Loucy (cell line): ENCODE data around the gene USP47.
A peak's percentile ranks its signal among the peaks of the same experiment; 100 is the strongest.

Experiments used
- H2AFZ ChIP-seq: fragments of 200-600 bp; sonication (generic); 2 replicates; pipeline ENCODE4 v1.6.0; 2016; ENCODE audit warnings: antibody characterized with exemption, mild to moderate bottlenecking, low read length, moderate library complexity
- H3F3A ChIP-seq: fragments of 200-600 bp; 2 replicates; pipeline ENCODE4 v1.6.0; 2016; ENCODE audit warnings: antibody characterized with exemption, low read depth, mild to moderate bottlenecking
- H3K27me3 ChIP-seq: fragments of 200-600 bp; sonication (generic); 2 replicates; pipeline ENCODE4 v1.6.1; 2014; ENCODE audit warnings: low read length, mild to moderate bottlenecking; ENCODE audit not compliant: insufficient read depth, poor library complexity, severe bottlenecking
- H3K36me3 ChIP-seq: fragments of 200-600 bp; sonication (generic); 2 replicates; pipeline ENCODE4 v1.6.1; 2016; ENCODE audit warnings: low read length; ENCODE audit not compliant: insufficient read depth
- H3K4me1 ChIP-seq: fragments of 200-600 bp; sonication (generic); 2 replicates; pipeline ENCODE4 v1.5.1; 2014; ENCODE audit warnings: low read length, mild to moderate bottlenecking; ENCODE audit not compliant: insufficient read depth, poor library complexity, severe bottlenecking
- H3K4me2 ChIP-seq: fragments of 200-600 bp; sonication (generic); 2 replicates; pipeline ENCODE4 v1.6.0; 2014; ENCODE audit warnings: antibody characterized with exemption, low read length, low read depth, mild to moderate bottlenecking; ENCODE audit not compliant: poor library complexity, severe bottlenecking
- H3K4me3 ChIP-seq: fragments of 200-600 bp; sonication (generic); 2 replicates; pipeline ENCODE4 v1.5.1; 2014; ENCODE audit warnings: low read length, mild to moderate bottlenecking, mixed read lengths; ENCODE audit not compliant: poor library complexity, severe bottlenecking
- H3K79me2 ChIP-seq: fragments of 200-600 bp; sonication (generic); 2 replicates; pipeline ENCODE4 v1.6.1; 2014; ENCODE audit warnings: low read length; ENCODE audit not compliant: insufficient read depth
- H3K9ac ChIP-seq: fragments of 200-600 bp; sonication (generic); 2 replicates; pipeline ENCODE4 v1.6.0; 2014; ENCODE audit warnings: mild to moderate bottlenecking, low read depth, low read length, moderate library complexity; ENCODE audit not compliant: poor library complexity, severe bottlenecking
- H3K9me2 ChIP-seq: fragments of 200-600 bp; sonication (generic); replicated peaks from 2 replicates; pipeline ENCODE4 v1.6.1; 2016; ENCODE audit warnings: low read depth, low read length, mixed read lengths
- H3K9me3 ChIP-seq: fragments of 200-600 bp; sonication (generic); 2 replicates; pipeline ENCODE4 v1.6.1; 2014; ENCODE audit warnings: mild to moderate bottlenecking, antibody characterized with exemption, low read length, low read depth; ENCODE audit not compliant: insufficient read depth
- H4K20me1 ChIP-seq: fragments of 200-600 bp; sonication (generic); 2 replicates; pipeline ENCODE4 v1.6.0; 2014; ENCODE audit warnings: antibody characterized with exemption, low read length, mild to moderate bottlenecking; ENCODE audit not compliant: insufficient read depth, poor library complexity, severe bottlenecking
- EZH2phosphoT487 ChIP-seq: fragments of 200-600 bp; IDR thresholded peaks from 2 replicates; pipeline ENCODE4 v1.6.1; 2018; ENCODE audit warnings: antibody characterized with exemption, mild to moderate bottlenecking, moderate library complexity, borderline replicate concordance
- TF ChIP-seq, protein P1 (sequence below): fragments of 200-600 bp; sonication (generic); conservative IDR thresholded peaks from 2 replicates; pipeline ENCODE4 v1.5.1; 2014; ENCODE audit warnings: mild to moderate bottlenecking, antibody characterized with exemption, low read length

USP47 gene

DNA sequence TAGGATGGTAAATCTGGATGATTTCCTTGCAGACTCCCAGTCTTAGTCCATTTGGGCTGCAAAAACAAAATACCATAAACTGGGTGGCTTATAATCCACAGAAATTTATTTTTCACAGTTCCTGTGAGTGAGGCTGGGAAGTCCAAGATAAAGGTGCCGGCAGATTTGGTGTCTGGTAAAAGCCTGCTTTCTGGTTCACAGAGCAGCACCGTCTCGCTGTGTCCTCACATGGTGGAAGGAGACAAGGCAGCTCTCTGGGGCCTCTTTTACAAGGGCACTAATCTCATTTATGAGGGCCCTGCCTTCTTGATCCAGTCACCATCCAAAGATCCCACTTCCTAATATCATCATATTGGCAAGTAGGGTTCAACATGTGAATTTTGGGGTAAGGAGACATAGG, 8.9 kb downstream of the USP47 start:
- H3K9ac ChIP-seq, result no peak overlapping the region
- peaks cover 59% of the 10 kb centered on the region for H3K4me1 ChIP-seq
- TF ChIP-seq EZH2phosphoT487, result no peak
- TF ChIP-seq, protein P1, sequence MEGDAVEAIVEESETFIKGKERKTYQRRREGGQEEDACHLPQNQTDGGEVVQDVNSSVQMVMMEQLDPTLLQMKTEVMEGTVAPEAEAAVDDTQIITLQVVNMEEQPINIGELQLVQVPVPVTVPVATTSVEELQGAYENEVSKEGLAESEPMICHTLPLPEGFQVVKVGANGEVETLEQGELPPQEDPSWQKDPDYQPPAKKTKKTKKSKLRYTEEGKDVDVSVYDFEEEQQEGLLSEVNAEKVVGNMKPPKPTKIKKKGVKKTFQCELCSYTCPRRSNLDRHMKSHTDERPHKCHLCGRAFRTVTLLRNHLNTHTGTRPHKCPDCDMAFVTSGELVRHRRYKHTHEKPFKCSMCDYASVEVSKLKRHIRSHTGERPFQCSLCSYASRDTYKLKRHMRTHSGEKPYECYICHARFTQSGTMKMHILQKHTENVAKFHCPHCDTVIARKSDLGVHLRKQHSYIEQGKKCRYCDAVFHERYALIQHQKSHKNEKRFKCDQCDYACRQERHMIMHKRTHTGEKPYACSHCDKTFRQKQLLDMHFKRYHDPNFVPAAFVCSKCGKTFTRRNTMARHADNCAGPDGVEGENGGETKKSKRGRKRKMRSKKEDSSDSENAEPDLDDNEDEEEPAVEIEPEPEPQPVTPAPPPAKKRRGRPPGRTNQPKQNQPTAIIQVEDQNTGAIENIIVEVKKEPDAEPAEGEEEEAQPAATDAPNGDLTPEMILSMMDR, result no peak
- no peaks in the 10 kb centered on the region for H3K27me3 ChIP-seq
- H2AFZ ChIP-seq, result no peak overlapping the region
- no peaks in the 10 kb centered on the region for H3F3A ChIP-seq
- H4K20me1 ChIP-seq, result peaks cover 81% of the 10 kb centered on the region
- H3K9me3 ChIP-seq, result no peaks in the 10 kb centered on the region
- H3K4me3 ChIP-seq, result no peak overlapping the region
- peaks cover 98% of the 10 kb centered on the region for H3K79me2 ChIP-seq
- H3K36me3 ChIP-seq, result no peaks in the 10 kb centered on the region
- peak overlapping the region; percentile 98 for H3K4me2 ChIP-seq
- no peaks in the 10 kb centered on the region for H3K9me2 ChIP-seq

DNA sequence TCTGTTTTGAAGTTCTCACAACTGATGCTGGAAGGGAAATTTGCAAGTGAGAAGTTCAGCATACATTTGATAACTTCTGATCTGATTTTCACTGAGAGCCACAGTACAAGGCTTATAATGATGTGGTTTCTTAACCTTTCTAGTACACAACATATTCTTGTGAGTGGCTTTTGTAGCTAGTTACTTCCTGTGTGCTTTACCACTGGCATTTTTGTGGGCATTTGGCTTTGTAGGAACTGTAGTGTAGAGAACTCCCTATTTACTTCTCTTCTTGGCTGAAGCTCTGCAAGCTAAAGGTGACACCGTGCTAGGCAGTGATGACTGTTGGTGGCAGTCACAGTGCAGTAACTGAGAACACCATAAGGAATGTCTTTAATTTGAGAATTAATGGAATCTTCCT, 14.9 kb downstream of the USP47 start:
- Histone ChIP-seq H3K79me2 (peaks cover 81% of the 10 kb centered on the region), H3K9me3 (no peaks in the 10 kb centered on the region), H4K20me1 (peaks cover 75% of the 10 kb centered on the region), H3K4me2 (peak overlapping the region; percentile 15), H3K4me3 (no peak overlapping the region), H2AFZ (no peak overlapping the region), H3K36me3 (no peaks in the 10 kb centered on the region), H3F3A (peaks cover 7% of the 10 kb centered on the region; the same call in 1 of the 2 replicates), H3K9ac (no peak overlapping the region), H3K9me2 (no peaks in the 10 kb centered on the region), H3K4me1 (peaks cover 49% of the 10 kb centered on the region), H3K27me3 (no peaks in the 10 kb centered on the region)
- TF ChIP-seq, protein P1, result no peak
- TF ChIP-seq EZH2phosphoT487, result no peak

DNA sequence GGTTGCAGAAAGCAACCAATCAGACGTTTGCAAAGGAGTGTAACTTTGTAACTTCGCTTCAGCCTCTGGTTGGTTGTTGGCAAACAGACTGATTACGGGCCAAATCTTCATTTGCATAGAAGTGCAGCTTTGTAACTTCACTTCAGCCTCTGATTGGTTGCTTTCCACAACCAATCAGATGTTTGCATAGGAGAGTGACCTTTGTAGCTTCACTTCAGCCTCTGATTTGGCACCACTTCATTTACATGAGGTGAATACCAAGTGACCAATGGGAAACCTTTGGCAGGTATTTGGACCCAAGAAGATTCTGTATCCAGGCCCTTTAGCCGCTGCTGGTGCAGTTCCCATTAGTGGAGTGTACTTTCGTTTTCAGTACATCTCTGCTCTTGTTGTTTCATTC, 16.0 kb downstream of the USP47 start:
- Histone ChIP-seq H3K4me3 (peak overlapping the region; percentile 30), H4K20me1 (peaks cover 71% of the 10 kb centered on the region)

More for the DNA sequence above, 16.0 kb downstream of the USP47 start:
- Histone ChIP-seq H3K9me3 (no peaks in the 10 kb centered on the region), H3K4me2 (peak overlapping the region; percentile 54), H3K79me2 (peaks cover 81% of the 10 kb centered on the region), H3K9me2 (no peaks in the 10 kb centered on the region), H3K36me3 (no peaks in the 10 kb centered on the region), H3K4me1 (peaks cover 42% of the 10 kb centered on the region), H3K9ac (no peak overlapping the region), H3F3A (peaks cover 7% of the 10 kb centered on the region; the same call in 1 of the 2 replicates), H3K27me3 (no peaks in the 10 kb centered on the region), H2AFZ (no peak overlapping the region)
- no peak for TF ChIP-seq EZH2phosphoT487
- TF ChIP-seq, protein P1, result no peak
